ENCODE results near the gene MLLT1.

MLLT1 gene

GRCh38 chr19:6253954-6254733, 25.6 kb downstream of the MLLT1 start:
- DNase-seq: no peak

- no peak for DNase-seq
Measured at GRCh38 chr19:6252066-6252465, 27.7 kb downstream of the MLLT1 start.

- DNase-seq: peak; percentile 21
Measured at GRCh38 chr19:6250909-6251308, 28.9 kb downstream of the MLLT1 start.

GRCh38 chr19:6250024-6250615, 29.7 kb downstream of the MLLT1 start:
- DNase-seq: no peak

- no peak for DNase-seq
Measured at GRCh38 chr19:6249296-6249695, 30.5 kb downstream of the MLLT1 start.

GRCh38 chr19:6248844-6249243, 30.9 kb downstream of the MLLT1 start:
- no peak for DNase-seq

- DNase-seq: no peak
Measured at GRCh38 chr19:6248341-6248740, 31.4 kb downstream of the MLLT1 start.

- no peak for DNase-seq
Measured at GRCh38 chr19:6247007-6247288, 32.8 kb downstream of the MLLT1 start.

GRCh38 chr19:6246174-6247006, 33.4 kb downstream of the MLLT1 start:
- DNase-seq: no peak

GRCh38 chr19:6242677-6243076, 37.1 kb downstream of the MLLT1 start:
- no peak for DNase-seq

GRCh38 chr19:6241680-6242377, 37.9 kb downstream of the MLLT1 start:
- no peak for DNase-seq

- DNase-seq: no peak
Measured at GRCh38 chr19:6241056-6241455, 38.7 kb downstream of the MLLT1 start.

- DNase-seq: no peak
Measured at GRCh38 chr19:6239871-6240676, 39.7 kb downstream of the MLLT1 start.

- no peak for DNase-seq
Measured at GRCh38 chr19:6239401-6239844, 40.4 kb downstream of the MLLT1 start.

- DNase-seq: no peak
Measured at GRCh38 chr19:6238643-6239281, 41.0 kb downstream of the MLLT1 start.

GRCh38 chr19:6238256-6238642, 41.5 kb downstream of the MLLT1 start:
- no peak for DNase-seq

GRCh38 chr19:6236310-6237291, 43.2 kb downstream of the MLLT1 start:
- no peak for DNase-seq

- no peak for DNase-seq
Measured at GRCh38 chr19:6235031-6235951, 44.5 kb downstream of the MLLT1 start.

- no peak for DNase-seq
Measured at GRCh38 chr19:6234527-6234926, 45.2 kb downstream of the MLLT1 start.
